Liver (tissue), 3 donors: ENCODE measurements around the gene FURIN.

Experiments used
- CTCF ChIP-seq: fragments of 150-350 bp; IDR thresholded peaks from 2 replicates; pipeline ENCODE4 v1.5.1; 2017; ENCODE audit warnings: improper control_type of control experiment, low read depth, low read length; ENCODE audit not compliant: missing input control
- MAX ChIP-seq: IDR thresholded peaks from 2 replicates; pipeline ENCODE4 v1.6.1; 2016; ENCODE audit warnings: antibody characterized with exemption
- RAD21 ChIP-seq, 2 donors: IDR thresholded peaks; 2 replicates each; pipeline ENCODE4 v1.6.1; 2016; ENCODE audit warnings: antibody characterized with exemption in 2 of 2, mild to moderate bottlenecking in 2 of 2
- REST ChIP-seq: IDR thresholded peaks from 2 replicates; pipeline ENCODE4 v1.6.1; 2016; ENCODE audit warnings: antibody characterized with exemption, mild to moderate bottlenecking
- donor health status: healthy.
- donor health status: healthy.

GRCh38 chr15:90865702-90866101 is 2.7 kb upstream of the FURIN start:
- TF ChIP-seq CTCF (no peak), REST (no peak), RAD21 (IDR thresholded peaks at IDR 0.05) (no peak), MAX (no peak)
